Measurements from ENCODE around the gene BPNT1. TPM values are rescaled to one million over a fixed set of nuclear protein-coding genes. Genes with fewer than 3 reads are reported as not detected.

BPNT1 gene
- total and polyA plus RNA-seq, 2 of the 13 experiments (the other 11 are each of a cell fraction or from before 2014, with no cell fraction given) = 35.2 to 43.9 TPM

- Histone ChIP-seq H3K27me3 (ENCODE audit: control insufficient read depth in 1 of 2, insufficient read depth in 2 of 2, low read length in 2 of 2) (no peaks in the 10 kb centered on the region), H3K27ac (ENCODE audit: extremely low read length, insufficient read depth, low read length) (no peak overlapping the region), H3K4me1 (ENCODE audit: insufficient read depth, low read length) (no peaks in the 10 kb centered on the region), H3K4me3 (replicated peaks in 1 of 3; ENCODE audit: insufficient read depth in 1 of 3, low read depth in 2 of 3, low read length in 3 of 3) (no peak overlapping the region), H3K4me2 (ENCODE audit: low read depth, low read length) (no peak overlapping the region), H3K9ac (ENCODE audit: insufficient read depth, low read depth, low read length) (no peak overlapping the region), H2AFZ (ENCODE audit: low read length) (no peak overlapping the region), H3K79me2 (ENCODE audit: insufficient read depth, low read length) (no peaks in the 10 kb centered on the region), H4K20me1 (ENCODE audit: insufficient read depth, low read length) (no peaks in the 10 kb centered on the region), H3K36me3 (replicated peaks in 1 of 2; ENCODE audit: control insufficient read depth in 1 of 2, insufficient read depth in 2 of 2, low read length in 2 of 2) (peaks cover 3 to 78% of the 10 kb centered on the region in 2 experiments; a peak in 4 of 5 replicates), H3K9me3 (ENCODE audit: low read length) (no peaks in the 10 kb centered on the region)
- intact Hi-C loops (cut with micrococcal nuclease; ENCODE audit: unreplicated experiment) = no loop called here
- ATAC-seq (no peak), DNase-seq (ENCODE audit: low spot score) (no peak), FAIRE-seq (no peak)
- in situ Hi-C loops (cut with HindIII; ENCODE audit: extremely low pct_ligation_motif_present, low pct_unique_long_range_greater_than_20kb) = no loop called here
- ChIA-PET CTCF (ENCODE audit: low intra/inter-chr PET ratio, low total read pairs) (no interaction called here), POLR2A (interaction anchor here (1.1 to 1.2 kb wide), 2 partner anchors 78 to 82 kb away, joined by 3 read pairs; partner anchors contain the start of genes BPNT1 and IARS2)
- BruUV-seq (replicated peaks) = no TSS peak
- no peak for TF ChIP-seq NKX3-1 (CRISPR knock-in tag; IDR thresholded peaks at IDR 0.05)
- no peak for TF ChIP-seq ZNF432 (CRISPR knock-in tag; IDR thresholded peaks at IDR 0.05; ENCODE audit: borderline replicate concordance)
- TF ChIP-seq DMAP1 (CRISPR knock-in tag; IDR thresholded peaks at IDR 0.05) = no peak
- TF ChIP-seq KMT2A (CRISPR knock-in tag; IDR thresholded peaks at IDR 0.05) = no peak
- TF ChIP-seq ZNF124 (CRISPR knock-in tag; IDR thresholded peaks at IDR 0.05) = no peak
- TF ChIP-seq, protein P1, sequence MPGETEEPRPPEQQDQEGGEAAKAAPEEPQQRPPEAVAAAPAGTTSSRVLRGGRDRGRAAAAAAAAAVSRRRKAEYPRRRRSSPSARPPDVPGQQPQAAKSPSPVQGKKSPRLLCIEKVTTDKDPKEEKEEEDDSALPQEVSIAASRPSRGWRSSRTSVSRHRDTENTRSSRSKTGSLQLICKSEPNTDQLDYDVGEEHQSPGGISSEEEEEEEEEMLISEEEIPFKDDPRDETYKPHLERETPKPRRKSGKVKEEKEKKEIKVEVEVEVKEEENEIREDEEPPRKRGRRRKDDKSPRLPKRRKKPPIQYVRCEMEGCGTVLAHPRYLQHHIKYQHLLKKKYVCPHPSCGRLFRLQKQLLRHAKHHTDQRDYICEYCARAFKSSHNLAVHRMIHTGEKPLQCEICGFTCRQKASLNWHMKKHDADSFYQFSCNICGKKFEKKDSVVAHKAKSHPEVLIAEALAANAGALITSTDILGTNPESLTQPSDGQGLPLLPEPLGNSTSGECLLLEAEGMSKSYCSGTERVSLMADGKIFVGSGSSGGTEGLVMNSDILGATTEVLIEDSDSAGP (CRISPR knock-in tag; IDR thresholded peaks at IDR 0.05; ENCODE audit: borderline replicate concordance) = no peak
- no peak for TF ChIP-seq KAT2B (IDR thresholded peaks at IDR 0.05; ENCODE audit: borderline replicate concordance, low read depth, low read length)
- no peak for TF ChIP-seq ZNF558 (CRISPR knock-in tag; IDR thresholded peaks at IDR 0.05; ENCODE audit: borderline replicate concordance)
- TF ChIP-seq, protein P2, sequence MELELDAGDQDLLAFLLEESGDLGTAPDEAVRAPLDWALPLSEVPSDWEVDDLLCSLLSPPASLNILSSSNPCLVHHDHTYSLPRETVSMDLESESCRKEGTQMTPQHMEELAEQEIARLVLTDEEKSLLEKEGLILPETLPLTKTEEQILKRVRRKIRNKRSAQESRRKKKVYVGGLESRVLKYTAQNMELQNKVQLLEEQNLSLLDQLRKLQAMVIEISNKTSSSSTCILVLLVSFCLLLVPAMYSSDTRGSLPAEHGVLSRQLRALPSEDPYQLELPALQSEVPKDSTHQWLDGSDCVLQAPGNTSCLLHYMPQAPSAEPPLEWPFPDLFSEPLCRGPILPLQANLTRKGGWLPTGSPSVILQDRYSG (CRISPR knock-in tag; IDR thresholded peaks at IDR 0.05) = no peak
- TF ChIP-seq ZBTB33 (CRISPR knock-in tag; IDR thresholded peaks at IDR 0.05) = no peak
- no peak for TF ChIP-seq RBM39 (IDR thresholded peaks at IDR 0.05; ENCODE audit: low read depth, low read length, poor library complexity, severe bottlenecking)
- no peak for TF ChIP-seq RFXANK (CRISPR knock-in tag; IDR thresholded peaks at IDR 0.05)
- TF ChIP-seq ZFP62 (CRISPR knock-in tag; IDR thresholded peaks at IDR 0.05) = no peak
- TF ChIP-seq NBN (conservative IDR thresholded peaks at IDR 0.05) = no peak
- TF ChIP-seq ZFP36 (IDR thresholded peaks at IDR 0.05; ENCODE audit: borderline replicate concordance, low read depth, low read length, partially characterized antibody) = no peak
- no peak for TF ChIP-seq U2AF2 (IDR thresholded peaks at IDR 0.05; ENCODE audit: low read depth, low read length)
- TF ChIP-seq ZNF282 (IDR thresholded peaks at IDR 0.05; ENCODE audit: partially characterized antibody) = no peak
- TF ChIP-seq, protein P3, sequence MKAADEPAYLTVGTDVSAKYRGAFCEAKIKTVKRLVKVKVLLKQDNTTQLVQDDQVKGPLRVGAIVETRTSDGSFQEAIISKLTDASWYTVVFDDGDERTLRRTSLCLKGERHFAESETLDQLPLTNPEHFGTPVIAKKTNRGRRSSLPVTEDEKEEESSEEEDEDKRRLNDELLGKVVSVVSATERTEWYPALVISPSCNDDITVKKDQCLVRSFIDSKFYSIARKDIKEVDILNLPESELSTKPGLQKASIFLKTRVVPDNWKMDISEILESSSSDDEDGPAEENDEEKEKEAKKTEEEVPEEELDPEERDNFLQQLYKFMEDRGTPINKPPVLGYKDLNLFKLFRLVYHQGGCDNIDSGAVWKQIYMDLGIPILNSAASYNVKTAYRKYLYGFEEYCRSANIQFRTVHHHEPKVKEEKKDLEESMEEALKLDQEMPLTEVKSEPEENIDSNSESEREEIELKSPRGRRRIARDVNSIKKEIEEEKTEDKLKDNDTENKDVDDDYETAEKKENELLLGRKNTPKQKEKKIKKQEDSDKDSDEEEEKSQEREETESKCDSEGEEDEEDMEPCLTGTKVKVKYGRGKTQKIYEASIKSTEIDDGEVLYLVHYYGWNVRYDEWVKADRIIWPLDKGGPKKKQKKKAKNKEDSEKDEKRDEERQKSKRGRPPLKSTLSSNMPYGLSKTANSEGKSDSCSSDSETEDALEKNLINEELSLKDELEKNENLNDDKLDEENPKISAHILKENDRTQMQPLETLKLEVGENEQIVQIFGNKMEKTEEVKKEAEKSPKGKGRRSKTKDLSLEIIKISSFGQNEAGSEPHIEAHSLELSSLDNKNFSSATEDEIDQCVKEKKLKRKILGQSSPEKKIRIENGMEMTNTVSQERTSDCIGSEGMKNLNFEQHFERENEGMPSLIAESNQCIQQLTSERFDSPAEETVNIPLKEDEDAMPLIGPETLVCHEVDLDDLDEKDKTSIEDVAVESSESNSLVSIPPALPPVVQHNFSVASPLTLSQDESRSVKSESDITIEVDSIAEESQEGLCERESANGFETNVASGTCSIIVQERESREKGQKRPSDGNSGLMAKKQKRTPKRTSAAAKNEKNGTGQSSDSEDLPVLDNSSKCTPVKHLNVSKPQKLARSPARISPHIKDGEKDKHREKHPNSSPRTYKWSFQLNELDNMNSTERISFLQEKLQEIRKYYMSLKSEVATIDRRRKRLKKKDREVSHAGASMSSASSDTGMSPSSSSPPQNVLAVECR (CRISPR knock-in tag; IDR thresholded peaks at IDR 0.05; ENCODE audit: borderline replicate concordance) = no peak
- no peak for TF ChIP-seq FOXK1 (CRISPR knock-in tag; IDR thresholded peaks at IDR 0.05; ENCODE audit: borderline replicate concordance, low read depth)
Observed at GRCh38 chr1:220011620-220012019, 78.0 kb downstream of the BPNT1 start.

Data from HepG2 (cell line).